ENCODE data around the gene CCDC192.
"Not testable (repeated sequence)": the region's sequence is repeated elsewhere in the genome, so short reads cannot be mapped to it uniquely, and the experiment has no call there.

CCDC192 gene

DNA sequence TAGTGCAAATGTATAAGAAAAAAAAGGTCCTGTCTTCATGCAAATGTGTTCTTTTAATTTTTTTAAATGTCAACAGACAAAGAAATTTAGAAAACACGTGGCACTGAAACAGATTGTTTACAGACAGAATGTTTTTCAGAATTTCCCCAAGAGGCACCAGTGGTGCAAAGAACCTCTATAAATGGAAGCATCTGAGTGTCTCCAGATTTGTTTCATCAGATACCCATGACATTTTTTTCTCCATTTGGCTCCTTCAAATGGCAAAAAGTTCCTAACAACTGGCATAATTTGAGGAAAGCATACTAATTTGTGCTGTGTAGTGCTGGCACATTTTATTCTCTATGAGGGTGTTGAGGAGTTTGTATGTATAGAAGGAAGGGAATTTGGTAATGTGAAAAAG is 15.0 kb downstream of the CCDC192 start:
- FAIRE-seq (no peak), DNase-seq (ENCODE audit: insufficient read length, low spot score) (no peak)
- TF ChIP-seq POLR2A (IDR thresholded peaks at IDR 0.05; ENCODE audit: low read depth, low read length) (no peak), POU2F2 (IDR thresholded peaks at IDR 0.05; ENCODE audit: low read depth, low read length) (no peak), SPI1 (IDR thresholded peaks at IDR 0.05; ENCODE audit: low read depth, low read length) (no peak), TAF1 (IDR thresholded peaks at IDR 0.05; ENCODE audit: low read depth, low read length) (no peak), PAX5 (IDR thresholded peaks at IDR 0.05; ENCODE audit: insufficient read depth, low read length, severe bottlenecking) (no peak), POLR2AphosphoS5 (IDR thresholded peaks at IDR 0.05; ENCODE audit: low read depth, low read length) (no peak)

DNA sequence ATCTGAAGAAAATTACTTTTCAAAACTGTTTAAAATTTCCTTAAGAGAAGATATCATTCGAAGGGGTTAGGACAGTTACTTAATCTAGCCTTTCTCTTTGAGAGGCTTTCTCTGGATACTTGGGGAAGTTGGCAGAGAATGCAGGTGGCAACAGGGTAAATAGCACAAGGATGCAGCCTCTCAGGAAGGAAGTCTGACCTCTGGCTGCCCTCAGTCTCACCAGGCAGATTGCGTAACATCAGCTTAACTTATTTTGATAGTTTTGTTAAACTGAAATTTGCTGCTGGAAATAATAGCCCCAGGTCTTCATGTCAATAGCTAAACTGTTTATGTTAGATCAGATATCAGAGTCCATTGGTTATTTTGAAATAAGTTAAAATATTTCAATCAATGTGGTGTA is 20.4 kb downstream of the CCDC192 start:
- TF ChIP-seq SPI1 (IDR thresholded peaks at IDR 0.05; ENCODE audit: low read depth, low read length): no peak
- no peak for TF ChIP-seq POLR2AphosphoS5 (IDR thresholded peaks at IDR 0.05; ENCODE audit: low read depth, low read length)
- no peak for TF ChIP-seq TAF1 (IDR thresholded peaks at IDR 0.05; ENCODE audit: low read depth, low read length)
- no peak for TF ChIP-seq PAX5 (IDR thresholded peaks at IDR 0.05; ENCODE audit: insufficient read depth, low read length, severe bottlenecking)
- no peak for TF ChIP-seq POU2F2 (IDR thresholded peaks at IDR 0.05; ENCODE audit: low read depth, low read length)
- TF ChIP-seq POLR2A (IDR thresholded peaks at IDR 0.05; ENCODE audit: low read depth, low read length): no peak
- no peak for FAIRE-seq

DNA sequence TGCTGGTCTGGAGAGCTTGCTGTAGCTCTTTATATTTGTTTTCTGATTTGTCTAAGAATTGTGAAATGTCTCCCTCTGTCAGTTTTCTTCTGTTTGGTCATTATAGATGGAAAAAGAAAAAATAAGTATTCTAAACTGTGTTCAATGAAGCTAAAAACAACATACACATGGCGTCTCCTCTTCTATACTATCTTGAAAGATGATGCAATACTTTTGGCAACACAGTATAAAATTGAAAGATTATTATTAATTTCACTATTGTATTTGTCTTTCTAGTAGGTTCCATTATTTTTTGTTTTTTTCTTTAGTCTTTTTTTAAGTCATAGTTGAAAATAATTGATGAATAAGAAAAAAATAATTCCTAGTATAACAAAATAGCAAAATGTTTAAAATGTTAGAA is 22.5 kb downstream of the CCDC192 start:
- DNase-seq (ENCODE audit: insufficient read length, low spot score) (no peak), FAIRE-seq (no peak)
- TF ChIP-seq POLR2AphosphoS5 (IDR thresholded peaks at IDR 0.05; ENCODE audit: low read depth, low read length) (no peak), POLR2A (IDR thresholded peaks at IDR 0.05; ENCODE audit: low read depth, low read length) (no peak), TAF1 (IDR thresholded peaks at IDR 0.05; ENCODE audit: low read depth, low read length) (no peak), SPI1 (IDR thresholded peaks at IDR 0.05; ENCODE audit: low read depth, low read length) (no peak), PAX5 (IDR thresholded peaks at IDR 0.05; ENCODE audit: insufficient read depth, low read length, severe bottlenecking) (no peak), POU2F2 (IDR thresholded peaks at IDR 0.05; ENCODE audit: low read depth, low read length) (no peak)

More for the DNA sequence above, 20.4 kb downstream of the CCDC192 start:
- no peak for DNase-seq (ENCODE audit: insufficient read length, low spot score)

GRCh38 chr5:127732963-127733362 is 29.8 kb downstream of the CCDC192 start:
- TF ChIP-seq POLR2AphosphoS5 (IDR thresholded peaks at IDR 0.05; ENCODE audit: low read depth, low read length) (no peak), TAF1 (IDR thresholded peaks at IDR 0.05; ENCODE audit: low read depth, low read length) (no peak), PAX5 (IDR thresholded peaks at IDR 0.05; ENCODE audit: insufficient read depth, low read length, severe bottlenecking) (no peak), POU2F2 (IDR thresholded peaks at IDR 0.05; ENCODE audit: low read depth, low read length) (no peak), POLR2A (IDR thresholded peaks at IDR 0.05; ENCODE audit: low read depth, low read length) (no peak), SPI1 (IDR thresholded peaks at IDR 0.05; ENCODE audit: low read depth, low read length) (no peak)
- no peak for FAIRE-seq
- no peak for DNase-seq (ENCODE audit: insufficient read length, low spot score)

GRCh38 chr5:127739348-127739747 is 36.2 kb downstream of the CCDC192 start:
- not testable (repeated sequence) for FAIRE-seq; DNase-seq (ENCODE audit: insufficient read length, low spot score)

DNA sequence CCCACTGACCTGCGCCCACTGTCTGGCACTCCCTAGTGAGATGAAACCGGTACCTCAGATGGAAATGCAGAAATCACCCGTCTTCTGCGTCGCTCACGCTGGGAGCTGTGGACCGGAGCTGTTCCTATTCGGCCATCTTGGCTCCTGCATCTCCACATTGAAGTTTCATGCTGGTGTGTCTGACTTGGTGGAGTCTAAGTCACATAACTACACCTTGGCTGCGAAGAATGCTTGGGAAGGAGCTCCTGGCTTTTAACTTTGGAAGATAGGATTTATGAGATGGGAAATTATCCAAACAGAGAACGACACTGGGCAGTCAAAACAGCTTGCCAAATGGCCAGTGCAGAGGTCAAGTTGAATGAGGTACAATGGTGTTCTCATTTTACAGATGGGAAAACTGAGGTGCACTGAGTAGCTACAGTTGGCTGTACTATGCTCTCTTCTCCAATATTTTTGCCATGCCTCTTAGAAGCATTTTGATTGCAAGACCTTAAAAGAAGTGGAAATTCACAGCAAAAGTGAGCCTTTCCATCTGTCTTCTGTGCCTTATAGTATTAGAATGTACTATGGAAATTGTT is 36.7 kb downstream of the CCDC192 start:
- DNase-seq (ENCODE audit: insufficient read length, low spot score) (no peak), FAIRE-seq (no peak)

GRCh38 chr5:127741412-127741811 is 38.2 kb downstream of the CCDC192 start:
- no peak for FAIRE-seq
- TF ChIP-seq POLR2A (IDR thresholded peaks at IDR 0.05; ENCODE audit: low read depth, low read length): no peak
- no peak for TF ChIP-seq PAX5 (IDR thresholded peaks at IDR 0.05; ENCODE audit: insufficient read depth, low read length, severe bottlenecking)
- no peak for TF ChIP-seq TAF1 (IDR thresholded peaks at IDR 0.05; ENCODE audit: low read depth, low read length)
- TF ChIP-seq POLR2AphosphoS5 (IDR thresholded peaks at IDR 0.05; ENCODE audit: low read depth, low read length): no peak
- no peak for DNase-seq (ENCODE audit: insufficient read length, low spot score)

More for the DNA sequence above, 36.7 kb downstream of the CCDC192 start:
- TF ChIP-seq POU2F2 (IDR thresholded peaks at IDR 0.05; ENCODE audit: low read depth, low read length) (no peak), SPI1 (IDR thresholded peaks at IDR 0.05; ENCODE audit: low read depth, low read length) (no peak), PAX5 (IDR thresholded peaks at IDR 0.05; ENCODE audit: insufficient read depth, low read length, severe bottlenecking) (no peak), POLR2A (IDR thresholded peaks at IDR 0.05; ENCODE audit: low read depth, low read length) (no peak), TAF1 (IDR thresholded peaks at IDR 0.05; ENCODE audit: low read depth, low read length) (no peak), POLR2AphosphoS5 (IDR thresholded peaks at IDR 0.05; ENCODE audit: low read depth, low read length) (no peak)

GRCh38 chr5:127744241-127744640 is 41.0 kb downstream of the CCDC192 start:
- TF ChIP-seq POLR2AphosphoS5 (IDR thresholded peaks at IDR 0.05; ENCODE audit: low read depth, low read length) (no peak), POLR2A (IDR thresholded peaks at IDR 0.05; ENCODE audit: low read depth, low read length) (no peak), SPI1 (IDR thresholded peaks at IDR 0.05; ENCODE audit: low read depth, low read length) (no peak), PAX5 (IDR thresholded peaks at IDR 0.05; ENCODE audit: insufficient read depth, low read length, severe bottlenecking) (no peak)
- no peak for DNase-seq (ENCODE audit: insufficient read length, low spot score)
- no peak for FAIRE-seq

DNA sequence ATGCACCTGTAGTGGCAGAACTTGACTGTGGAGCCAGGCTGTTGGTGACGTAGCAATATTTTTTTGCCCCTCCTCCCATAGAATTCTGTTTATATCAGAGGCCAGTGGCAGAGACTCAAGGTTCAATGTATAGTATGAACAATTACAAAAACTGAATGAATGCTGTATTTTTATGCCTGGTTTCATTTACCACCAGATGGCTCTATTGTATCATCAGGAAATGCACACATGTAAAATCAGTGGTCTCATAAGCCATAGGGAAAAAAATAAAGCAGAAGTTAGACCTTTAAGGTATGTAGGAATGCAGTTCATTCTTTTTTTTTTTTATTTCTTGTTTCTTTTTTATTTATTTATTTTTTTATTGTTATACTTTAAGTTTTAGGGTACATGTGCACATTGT is 43.6 kb downstream of the CCDC192 start:
- FAIRE-seq (no peak), DNase-seq (ENCODE audit: insufficient read length, low spot score) (no peak)
- TF ChIP-seq POU2F2 (IDR thresholded peaks at IDR 0.05; ENCODE audit: low read depth, low read length) (no peak), POLR2AphosphoS5 (IDR thresholded peaks at IDR 0.05; ENCODE audit: low read depth, low read length) (no peak), SPI1 (IDR thresholded peaks at IDR 0.05; ENCODE audit: low read depth, low read length) (no peak), POLR2A (IDR thresholded peaks at IDR 0.05; ENCODE audit: low read depth, low read length) (no peak), PAX5 (IDR thresholded peaks at IDR 0.05; ENCODE audit: insufficient read depth, low read length, severe bottlenecking) (no peak), TAF1 (IDR thresholded peaks at IDR 0.05; ENCODE audit: low read depth, low read length) (no peak)

- FAIRE-seq: not testable (repeated sequence)
Measured at GRCh38 chr5:127752503-127753265, 49.5 kb downstream of the CCDC192 start.

More at GRCh38 chr5:127752503-127753265, 49.5 kb downstream of the CCDC192 start:
- not testable (repeated sequence) for DNase-seq (ENCODE audit: insufficient read length, low spot score)
